Upper lobe of left lung (tissue), 4 donors: ENCODE measurements around the gene NPDC1.

Experiments
- EP300 ChIP-seq, 4 donors: sonication (generic); formaldehyde crosslinking; IDR thresholded peaks; one replicate each; pipeline ENCODE4 v1.5.1; 2017; ENCODE audit warnings: antibody characterized with exemption in 4 of 4, control low read depth in 2 of 4
- POLR2A ChIP-seq, 4 donors: fragments of 450-650 bp; IDR thresholded peaks; one replicate each; pipeline ENCODE4 v1.5.1; 2016 to 2017; ENCODE audit warnings: antibody characterized with exemption in 4 of 4, mild to moderate bottlenecking in 2 of 4
- POLR2AphosphoS5 ChIP-seq, 2 donors: sonication (generic); formaldehyde crosslinking; IDR thresholded peaks; one replicate each; pipeline ENCODE4 v1.5.1; 2017; ENCODE audit warnings: antibody characterized with exemption in 2 of 2
- TF ChIP-seq, protein P1 (sequence below), 6 experiments: fragments of 450-650 bp in 4 of 6; fragments of 200-600 bp in 2 of 6; sonication (generic) in 2 of 6; IDR thresholded peaks; one replicate each; pipeline ENCODE4 v1.5.1; 2016 to 2019; ENCODE audit warnings: antibody characterized with exemption in 6 of 6

- TF ChIP-seq EP300 (IDR thresholded peaks at IDR 0.05) (no peak), POLR2AphosphoS5 (IDR thresholded peaks at IDR 0.05) (no peak), POLR2A (IDR thresholded peaks at IDR 0.05) (no peak)
- TF ChIP-seq, protein P1, sequence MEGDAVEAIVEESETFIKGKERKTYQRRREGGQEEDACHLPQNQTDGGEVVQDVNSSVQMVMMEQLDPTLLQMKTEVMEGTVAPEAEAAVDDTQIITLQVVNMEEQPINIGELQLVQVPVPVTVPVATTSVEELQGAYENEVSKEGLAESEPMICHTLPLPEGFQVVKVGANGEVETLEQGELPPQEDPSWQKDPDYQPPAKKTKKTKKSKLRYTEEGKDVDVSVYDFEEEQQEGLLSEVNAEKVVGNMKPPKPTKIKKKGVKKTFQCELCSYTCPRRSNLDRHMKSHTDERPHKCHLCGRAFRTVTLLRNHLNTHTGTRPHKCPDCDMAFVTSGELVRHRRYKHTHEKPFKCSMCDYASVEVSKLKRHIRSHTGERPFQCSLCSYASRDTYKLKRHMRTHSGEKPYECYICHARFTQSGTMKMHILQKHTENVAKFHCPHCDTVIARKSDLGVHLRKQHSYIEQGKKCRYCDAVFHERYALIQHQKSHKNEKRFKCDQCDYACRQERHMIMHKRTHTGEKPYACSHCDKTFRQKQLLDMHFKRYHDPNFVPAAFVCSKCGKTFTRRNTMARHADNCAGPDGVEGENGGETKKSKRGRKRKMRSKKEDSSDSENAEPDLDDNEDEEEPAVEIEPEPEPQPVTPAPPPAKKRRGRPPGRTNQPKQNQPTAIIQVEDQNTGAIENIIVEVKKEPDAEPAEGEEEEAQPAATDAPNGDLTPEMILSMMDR (IDR thresholded peaks at IDR 0.05) = no peak
Measured at GRCh38 chr9:137021979-137022661, 23.9 kb downstream of the NPDC1 start.
